Hematopoietic multipotent progenitor cell treated with erythropoietin and hydrocortisone succinate and interleukin-3 and kit ligand, for 6 days (in vitro differentiated cells): ENCODE results near the gene KIAA1958.
"Not testable (repeated sequence)": the region's sequence is repeated elsewhere in the genome, so short reads cannot be mapped to it uniquely, and the experiment has no call there.

ENCODE experiments used
- DNase-seq: peaks from one replicate; pipeline ENCODE4 v3.0.0-alpha.2; 2015

KIAA1958 gene

GRCh38 chr9:112493393-112494137, 6.9 kb downstream of the KIAA1958 start:
- no peak for DNase-seq

- no peak for DNase-seq
These were observed 7.5 kb downstream of the KIAA1958 start for GRCh38 chr9:112494153-112494552.

GRCh38 chr9:112495614-112496013, 9.0 kb downstream of the KIAA1958 start:
- DNase-seq = peak; percentile 21

GRCh38 chr9:112496074-112496722, 9.6 kb downstream of the KIAA1958 start:
- peak; percentile 52 for DNase-seq

GRCh38 chr9:112500842-112501241, 14.2 kb downstream of the KIAA1958 start:
- no peak for DNase-seq

- DNase-seq = no peak
These were observed 14.7 kb downstream of the KIAA1958 start for GRCh38 chr9:112501287-112501686.

- DNase-seq = no peak
These were observed 15.7 kb downstream of the KIAA1958 start for GRCh38 chr9:112502175-112502946.

- no peak for DNase-seq
These were observed 16.5 kb downstream of the KIAA1958 start for GRCh38 chr9:112503170-112503569.

GRCh38 chr9:112505086-112505485, 18.5 kb downstream of the KIAA1958 start:
- DNase-seq = no peak

GRCh38 chr9:112505607-112506006, 19.0 kb downstream of the KIAA1958 start:
- DNase-seq = no peak

GRCh38 chr9:112506571-112506970, 19.9 kb downstream of the KIAA1958 start:
- no peak for DNase-seq

GRCh38 chr9:112507001-112507680, 20.5 kb downstream of the KIAA1958 start:
- no peak for DNase-seq

- no peak for DNase-seq
These were observed 21.8 kb downstream of the KIAA1958 start for GRCh38 chr9:112508377-112508776.

GRCh38 chr9:112512377-112512776, 25.8 kb downstream of the KIAA1958 start:
- not testable (repeated sequence) for DNase-seq

- no peak for DNase-seq
These were observed 30.1 kb downstream of the KIAA1958 start for GRCh38 chr9:112516769-112517168.

GRCh38 chr9:112520069-112520468, 33.4 kb downstream of the KIAA1958 start:
- no peak for DNase-seq

- no peak for DNase-seq
These were observed 34.0 kb downstream of the KIAA1958 start for GRCh38 chr9:112520656-112521055.

GRCh38 chr9:112526973-112527372, 40.3 kb downstream of the KIAA1958 start:
- no peak for DNase-seq

- DNase-seq = no peak
These were observed 41.3 kb downstream of the KIAA1958 start for GRCh38 chr9:112527959-112528358.

- DNase-seq = no peak
These were observed 42.7 kb downstream of the KIAA1958 start for GRCh38 chr9:112529316-112529715.

GRCh38 chr9:112530751-112531205, 44.2 kb downstream of the KIAA1958 start:
- peak; percentile 33 for DNase-seq

- no peak for DNase-seq
These were observed 45.1 kb downstream of the KIAA1958 start for GRCh38 chr9:112531666-112532282.

- DNase-seq = no peak
These were observed 45.8 kb downstream of the KIAA1958 start for GRCh38 chr9:112532427-112532826.
